SU-DHL-6 (cell line): ENCODE results near the gene DNAJB2.

ENCODE experiments used
- H2AFZ ChIP-seq: fragments of 200-600 bp; sonication (generic); 2 replicates; pipeline ENCODE4 v1.6.1; 2014; ENCODE audit warnings: low read depth, mild to moderate bottlenecking, moderate library complexity, mixed read lengths, antibody characterized with exemption, low read length; ENCODE audit not compliant: severe bottlenecking
- H3F3A ChIP-seq: fragments of 200-600 bp; shearing (Covaris generic); 2 replicates; pipeline ENCODE4 v1.6.0; 2016; ENCODE audit warnings: antibody characterized with exemption, mild to moderate bottlenecking; ENCODE audit not compliant: insufficient read depth
- H3K27ac ChIP-seq: fragments of 200-600 bp; sonication (generic); 2 replicates; pipeline ENCODE4 v1.5.1; 2016; ENCODE audit warnings: low read depth, mild to moderate bottlenecking, low read length, moderate library complexity, mixed read lengths
- H3K27me3 ChIP-seq: fragments of 200-600 bp; sonication (generic), shearing (Covaris generic); 2 replicates; pipeline ENCODE4 v1.6.0; 2014; ENCODE audit warnings: mild to moderate bottlenecking, low read length
- H3K36me3 ChIP-seq: fragments of 200-600 bp; sonication (generic); 2 replicates; pipeline ENCODE4 v1.6.1; 2014; ENCODE audit warnings: mild to moderate bottlenecking, low read length, mixed read lengths
- H3K4me2 ChIP-seq: fragments of 300-600, 200-600 bp; shearing (Covaris generic), sonication (generic); 2 replicates; pipeline ENCODE4 v1.6.0; 2014; ENCODE audit warnings: low read length, low read depth, mild to moderate bottlenecking; ENCODE audit not compliant: poor library complexity, severe bottlenecking
- H3K4me3 ChIP-seq: fragments of 200-600 bp; sonication (generic); 2 replicates; pipeline ENCODE4 v1.5.1; 2014; ENCODE audit warnings: antibody characterized with exemption, low read length, mild to moderate bottlenecking, mixed read lengths; ENCODE audit not compliant: insufficient read depth, poor library complexity, severe bottlenecking
- H3K79me2 ChIP-seq: fragments of 200-600 bp; sonication (generic); 2 replicates; pipeline ENCODE4 v1.6.1; 2014; ENCODE audit warnings: mild to moderate bottlenecking, low read length, moderate library complexity; ENCODE audit not compliant: insufficient read depth
- H3K9ac ChIP-seq: fragments of 200-600 bp; sonication (generic); 2 replicates; pipeline ENCODE4 v1.7.0; 2014; ENCODE audit warnings: mild to moderate bottlenecking, low read length
- H3K9me2 ChIP-seq: fragments of 200-600 bp; sonication (generic); replicated peaks from 2 replicates; pipeline ENCODE4 v1.6.1; 2014; ENCODE audit warnings: low read length; ENCODE audit not compliant: insufficient read depth
- H3K9me3 ChIP-seq: fragments of 200-600 bp; sonication (generic); 2 replicates; pipeline ENCODE4 v1.6.1; 2014; ENCODE audit warnings: low read length, mixed read lengths; ENCODE audit not compliant: insufficient read depth
- H4K20me1 ChIP-seq: fragments of 200-600 bp; sonication (generic); 2 replicates; pipeline ENCODE4 v1.6.1; 2014; ENCODE audit warnings: low read depth, mild to moderate bottlenecking, antibody characterized with exemption, low read length, moderate library complexity, mixed read lengths
- EZH2phosphoT487 ChIP-seq: fragments of 200-600 bp; sonication (generic), shearing (Covaris generic); conservative IDR thresholded peaks from 2 replicates; pipeline ENCODE4 v1.6.1; 2018; ENCODE audit warnings: mild to moderate bottlenecking, antibody characterized with exemption, low read length, moderate library complexity, mixed read lengths
- TF ChIP-seq, protein P1 (sequence below): fragments of 200-600 bp; sonication (generic); IDR thresholded peaks from one replicate; pipeline ENCODE4 v1.5.1; 2017; ENCODE audit warnings: antibody characterized with exemption, mild to moderate bottlenecking, low read length, moderate library complexity; ENCODE audit not compliant: insufficient read depth, poor library complexity, severe bottlenecking

DNAJB2 gene

DNA sequence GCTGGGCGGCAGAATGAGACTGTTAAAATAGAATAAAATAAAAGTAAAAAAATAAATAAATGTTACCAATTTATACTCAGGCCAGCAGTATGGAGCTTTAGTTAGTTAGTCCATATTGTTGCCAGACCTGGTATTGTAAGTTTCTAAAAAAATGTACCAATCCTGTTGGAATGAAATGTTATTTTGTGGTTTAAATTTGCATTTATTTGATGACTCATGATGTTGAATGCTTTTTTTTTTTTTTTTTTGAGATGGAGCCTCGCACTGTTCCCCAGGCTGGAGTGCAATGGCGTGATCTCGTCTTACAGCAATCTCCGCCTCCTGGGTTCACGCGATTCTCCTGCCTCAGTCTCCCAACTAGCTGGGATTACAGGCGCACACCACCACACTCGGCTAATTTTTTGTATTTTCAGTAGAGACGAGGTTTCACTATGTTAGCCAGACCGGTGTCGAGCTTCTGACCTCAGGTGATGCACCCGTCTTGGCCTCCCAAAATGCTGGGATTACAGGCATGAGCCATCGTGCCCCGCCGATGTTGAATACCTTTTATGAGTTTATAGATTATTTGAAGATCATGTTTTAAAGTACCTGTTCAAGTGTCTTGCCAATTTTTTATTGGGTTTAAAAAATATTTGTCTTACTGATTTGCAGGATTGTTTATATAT is 35.8 kb downstream of the DNAJB2 start:
- Histone ChIP-seq H3K4me3 (no peak overlapping the region), H4K20me1 (no peaks in the 10 kb centered on the region), H3K9me2 (no peaks in the 10 kb centered on the region), H3K79me2 (no peaks in the 10 kb centered on the region), H3K27me3 (no peaks in the 10 kb centered on the region), H3F3A (no peaks in the 10 kb centered on the region), H3K9me3 (no peaks in the 10 kb centered on the region), H3K4me2 (no peak overlapping the region), H2AFZ (no peak overlapping the region), H3K9ac (no peak overlapping the region), H3K36me3 (no peaks in the 10 kb centered on the region), H3K27ac (no peak overlapping the region)
- no peak for TF ChIP-seq EZH2phosphoT487
- TF ChIP-seq, protein P1, sequence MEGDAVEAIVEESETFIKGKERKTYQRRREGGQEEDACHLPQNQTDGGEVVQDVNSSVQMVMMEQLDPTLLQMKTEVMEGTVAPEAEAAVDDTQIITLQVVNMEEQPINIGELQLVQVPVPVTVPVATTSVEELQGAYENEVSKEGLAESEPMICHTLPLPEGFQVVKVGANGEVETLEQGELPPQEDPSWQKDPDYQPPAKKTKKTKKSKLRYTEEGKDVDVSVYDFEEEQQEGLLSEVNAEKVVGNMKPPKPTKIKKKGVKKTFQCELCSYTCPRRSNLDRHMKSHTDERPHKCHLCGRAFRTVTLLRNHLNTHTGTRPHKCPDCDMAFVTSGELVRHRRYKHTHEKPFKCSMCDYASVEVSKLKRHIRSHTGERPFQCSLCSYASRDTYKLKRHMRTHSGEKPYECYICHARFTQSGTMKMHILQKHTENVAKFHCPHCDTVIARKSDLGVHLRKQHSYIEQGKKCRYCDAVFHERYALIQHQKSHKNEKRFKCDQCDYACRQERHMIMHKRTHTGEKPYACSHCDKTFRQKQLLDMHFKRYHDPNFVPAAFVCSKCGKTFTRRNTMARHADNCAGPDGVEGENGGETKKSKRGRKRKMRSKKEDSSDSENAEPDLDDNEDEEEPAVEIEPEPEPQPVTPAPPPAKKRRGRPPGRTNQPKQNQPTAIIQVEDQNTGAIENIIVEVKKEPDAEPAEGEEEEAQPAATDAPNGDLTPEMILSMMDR, result no peak

DNA sequence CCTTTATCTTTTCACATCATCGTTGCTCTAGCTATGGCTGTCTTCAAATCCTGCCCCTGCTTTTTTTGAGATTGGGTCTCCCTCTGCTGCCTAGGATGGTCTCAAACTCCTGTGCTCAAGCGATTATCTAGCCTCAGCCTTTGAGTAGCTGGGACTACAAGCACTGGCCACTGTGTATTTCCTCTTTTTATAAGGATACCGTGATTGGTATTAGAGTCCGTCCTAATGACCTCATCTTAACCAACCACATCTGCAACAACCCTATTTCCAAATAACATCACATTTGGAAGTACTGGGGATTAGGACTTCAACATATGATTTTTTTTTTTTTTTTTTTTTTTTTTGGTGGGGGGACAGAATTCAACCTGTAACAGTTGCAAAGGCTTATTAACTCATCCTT is 44.3 kb downstream of the DNAJB2 start:
- no peak overlapping the region for H3K9ac ChIP-seq
- no peaks in the 10 kb centered on the region for H3K79me2 ChIP-seq
- no peak overlapping the region for H2AFZ ChIP-seq
- no peak overlapping the region for H3K27ac ChIP-seq
- H3K9me2 ChIP-seq, result no peaks in the 10 kb centered on the region
- H3K4me2 ChIP-seq, result no peak overlapping the region
- H3K9me3 ChIP-seq, result no peaks in the 10 kb centered on the region
- H3K27me3 ChIP-seq, result no peaks in the 10 kb centered on the region
- no peaks in the 10 kb centered on the region for H3K36me3 ChIP-seq
- TF ChIP-seq, protein P1, result no peak
- TF ChIP-seq EZH2phosphoT487, result no peak
- H4K20me1 ChIP-seq, result no peaks in the 10 kb centered on the region
- H3F3A ChIP-seq, result no peaks in the 10 kb centered on the region
- H3K4me3 ChIP-seq, result no peak overlapping the region

DNA sequence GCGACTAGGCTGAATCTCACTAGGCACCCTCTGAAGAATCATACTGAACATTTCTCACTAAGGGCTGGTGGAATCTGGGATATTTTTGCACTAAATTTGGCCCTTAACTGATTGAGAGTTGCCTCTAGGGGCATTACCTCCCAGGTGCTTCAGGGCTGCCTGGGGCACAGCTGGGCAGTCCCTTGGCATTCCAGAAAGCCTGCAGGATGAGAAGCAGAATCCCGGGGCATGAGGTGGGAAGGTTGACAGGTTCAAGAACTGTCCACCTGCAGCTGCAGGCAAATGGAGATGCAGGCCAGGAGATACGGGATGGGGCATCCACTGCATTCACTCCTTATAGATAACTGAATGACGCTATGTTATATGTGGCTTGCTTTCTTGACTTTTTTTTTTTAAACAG is 46.0 kb downstream of the DNAJB2 start:
- no peaks in the 10 kb centered on the region for H3K9me3 ChIP-seq
- H3K9me2 ChIP-seq, result no peaks in the 10 kb centered on the region
- no peaks in the 10 kb centered on the region for H3K27me3 ChIP-seq
- H3K4me3 ChIP-seq, result no peak overlapping the region
- no peak for TF ChIP-seq EZH2phosphoT487
- TF ChIP-seq, protein P1, result no peak
- no peak overlapping the region for H3K4me2 ChIP-seq
- H3F3A ChIP-seq, result no peaks in the 10 kb centered on the region
- H4K20me1 ChIP-seq, result no peaks in the 10 kb centered on the region
- no peak overlapping the region for H3K27ac ChIP-seq
- no peaks in the 10 kb centered on the region for H3K36me3 ChIP-seq
- no peak overlapping the region for H3K9ac ChIP-seq
- no peaks in the 10 kb centered on the region for H3K79me2 ChIP-seq
- no peak overlapping the region for H2AFZ ChIP-seq
